Measurements from ENCODE around the gene MYT1.

DNA sequence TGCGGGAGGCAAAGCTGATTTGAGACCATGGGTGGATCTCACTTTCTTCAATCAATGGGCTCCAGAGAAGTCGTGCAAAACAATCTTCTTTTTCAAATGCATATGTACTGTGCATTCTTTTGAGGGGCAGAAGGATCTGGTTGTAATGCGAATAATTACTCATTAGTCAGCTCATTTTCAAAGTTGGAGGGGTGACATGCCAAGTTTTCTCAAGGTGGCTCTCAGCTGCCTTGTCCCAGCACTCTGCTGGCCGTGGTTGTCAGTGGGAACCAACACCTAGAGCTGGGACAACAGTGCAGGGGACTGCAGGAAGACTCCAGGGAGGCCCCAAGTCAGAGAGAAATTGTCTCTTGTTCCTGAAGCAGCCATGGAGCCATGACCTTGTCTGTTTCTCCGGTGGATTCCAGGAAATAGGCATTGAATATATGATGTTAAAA lies 25.3 kb downstream of the MYT1 start:
- TF ChIP-seq, protein P1, sequence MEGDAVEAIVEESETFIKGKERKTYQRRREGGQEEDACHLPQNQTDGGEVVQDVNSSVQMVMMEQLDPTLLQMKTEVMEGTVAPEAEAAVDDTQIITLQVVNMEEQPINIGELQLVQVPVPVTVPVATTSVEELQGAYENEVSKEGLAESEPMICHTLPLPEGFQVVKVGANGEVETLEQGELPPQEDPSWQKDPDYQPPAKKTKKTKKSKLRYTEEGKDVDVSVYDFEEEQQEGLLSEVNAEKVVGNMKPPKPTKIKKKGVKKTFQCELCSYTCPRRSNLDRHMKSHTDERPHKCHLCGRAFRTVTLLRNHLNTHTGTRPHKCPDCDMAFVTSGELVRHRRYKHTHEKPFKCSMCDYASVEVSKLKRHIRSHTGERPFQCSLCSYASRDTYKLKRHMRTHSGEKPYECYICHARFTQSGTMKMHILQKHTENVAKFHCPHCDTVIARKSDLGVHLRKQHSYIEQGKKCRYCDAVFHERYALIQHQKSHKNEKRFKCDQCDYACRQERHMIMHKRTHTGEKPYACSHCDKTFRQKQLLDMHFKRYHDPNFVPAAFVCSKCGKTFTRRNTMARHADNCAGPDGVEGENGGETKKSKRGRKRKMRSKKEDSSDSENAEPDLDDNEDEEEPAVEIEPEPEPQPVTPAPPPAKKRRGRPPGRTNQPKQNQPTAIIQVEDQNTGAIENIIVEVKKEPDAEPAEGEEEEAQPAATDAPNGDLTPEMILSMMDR (conservative IDR thresholded peaks at IDR 0.05; ENCODE audit: low read depth, low read length): no peak
- no peak for TF ChIP-seq EZH2phosphoT487 (IDR thresholded peaks at IDR 0.05; ENCODE audit: borderline replicate concordance, low read length)

Measured in PC-3 (cell line).